CD4-positive, alpha-beta T cell treated with Interleukin-4 for 1 hour (primary cell): ENCODE measurements around the gene IRGC.
A peak's percentile ranks its signal among the peaks of the same experiment; 100 is the strongest.
"Not testable (repeated sequence)": the region's sequence is repeated elsewhere in the genome, so short reads cannot be mapped to it uniquely, and the experiment has no call there.

ENCODE experiments used
- DNase-seq, 2 donors: peaks; one replicate each; pipeline ENCODE4 v3.0.0-alpha.2; 2020 to 2022

Gene IRGC

DNA sequence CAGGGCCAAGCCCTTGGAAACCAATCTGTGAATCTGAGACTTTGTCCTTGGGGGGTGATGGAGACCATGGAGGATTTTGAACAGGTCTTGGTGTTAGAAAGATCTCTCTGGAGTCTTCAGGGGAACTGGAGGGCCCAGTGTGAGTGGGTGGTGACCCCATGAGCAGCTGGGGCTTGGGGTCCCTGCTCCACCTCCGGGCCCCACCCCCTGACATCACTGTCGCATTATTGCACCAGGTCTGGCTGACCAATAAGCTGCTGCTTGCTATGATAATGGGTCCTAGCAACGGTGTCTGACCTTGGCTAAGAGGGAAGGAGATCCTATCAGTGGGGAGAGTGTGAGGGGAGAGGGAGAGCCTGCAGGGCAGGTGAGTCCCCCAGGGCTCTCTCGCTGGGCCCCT is at the start of gene IRGC:
Gene IRGC, plus strand, starts transcription at position 301 of the 400 bp plus-strand sequence. CDS start 2,483 bp downstream, outside the sequence.
- no peak for DNase-seq

GRCh38 chr19:43667126-43667875 is 48.6 kb upstream of the IRGC start:
- no peak for DNase-seq

DNA sequence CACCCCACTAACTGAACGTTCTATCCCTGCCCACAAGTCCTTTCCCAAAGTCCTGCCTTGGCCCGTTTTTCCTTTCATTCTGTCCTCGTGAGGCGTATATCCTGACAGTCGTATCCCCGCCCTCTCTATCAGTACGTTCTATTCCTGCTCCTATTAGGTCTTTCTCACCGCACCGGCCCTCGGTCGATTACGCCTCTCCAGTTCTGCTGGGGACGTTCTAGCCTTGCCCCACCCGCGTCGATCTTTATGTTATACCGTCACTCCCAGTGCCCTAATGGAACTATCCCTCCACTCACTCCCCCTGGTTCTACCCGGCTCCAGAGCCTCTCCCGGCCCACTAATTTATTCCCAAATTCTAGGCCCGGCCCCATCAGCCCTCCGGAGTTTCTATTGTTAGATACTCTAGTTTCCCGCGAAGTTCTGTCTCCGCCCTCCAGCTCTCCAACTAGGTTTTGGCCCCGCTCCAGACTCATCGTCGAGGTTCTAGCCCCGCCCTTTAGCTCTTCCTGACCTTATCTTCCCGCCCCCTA is 47.9 kb upstream of the IRGC start:
- DNase-seq = no peak

DNA sequence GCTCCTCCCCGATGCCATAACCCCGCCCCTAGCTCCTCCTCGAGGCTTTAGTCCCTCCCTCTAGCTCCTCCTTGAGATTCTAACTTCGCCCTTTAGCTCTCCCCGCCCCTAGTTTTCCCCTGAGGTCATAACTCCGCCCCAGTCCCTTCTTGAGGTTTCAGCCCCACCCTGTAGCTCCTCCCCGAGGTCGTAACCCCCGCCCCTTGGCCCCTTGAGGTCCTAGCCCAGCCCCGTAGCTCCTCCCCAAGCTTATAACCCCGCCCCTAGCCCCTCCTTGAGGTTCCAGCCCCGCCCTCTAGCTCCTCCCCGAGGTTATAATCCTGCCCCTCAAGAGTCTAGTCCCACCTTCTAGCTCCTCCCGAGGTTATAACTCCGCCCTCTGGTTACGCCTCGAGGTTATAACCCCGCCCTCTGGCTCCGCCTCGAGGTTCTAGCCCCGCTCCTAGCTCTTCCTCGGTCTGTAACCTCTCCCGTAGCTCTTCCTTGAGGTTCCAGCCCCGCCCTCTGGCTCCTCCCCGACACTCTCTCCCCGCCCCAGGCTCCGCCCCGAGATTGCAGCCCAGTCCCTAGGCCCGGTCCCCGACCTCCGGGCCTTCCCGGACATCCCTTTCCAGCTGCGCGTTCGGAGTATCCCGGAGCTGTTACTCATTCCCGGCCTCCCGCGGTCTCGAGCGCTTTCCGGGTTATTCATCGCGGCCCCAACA is 47.3 kb upstream of the IRGC start:
- DNase-seq = peak; percentile 97 to 98

- DNase-seq = no peak
Observed at GRCh38 chr19:43672061-43672679, 43.7 kb upstream of the IRGC start.

DNA sequence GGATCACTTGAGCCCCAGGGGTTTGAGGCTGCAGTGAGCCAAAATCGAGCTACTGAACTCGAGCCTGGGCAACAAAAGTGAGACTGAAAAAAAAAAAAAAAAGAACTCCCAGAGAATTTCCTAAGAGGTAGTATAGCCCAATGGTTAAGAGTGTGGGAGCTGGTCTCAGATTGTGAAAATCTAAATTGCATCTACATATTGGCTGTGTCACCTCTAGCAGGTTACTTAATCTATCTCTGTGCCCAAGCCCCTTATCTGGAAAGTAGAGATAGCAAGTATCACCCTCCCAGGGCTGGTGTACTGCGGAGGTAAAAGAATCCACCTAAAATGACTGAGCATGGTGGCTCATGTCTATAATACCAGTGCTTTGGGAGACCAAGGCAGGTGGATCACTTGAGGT is 42.2 kb upstream of the IRGC start:
- no peak for DNase-seq

DNA sequence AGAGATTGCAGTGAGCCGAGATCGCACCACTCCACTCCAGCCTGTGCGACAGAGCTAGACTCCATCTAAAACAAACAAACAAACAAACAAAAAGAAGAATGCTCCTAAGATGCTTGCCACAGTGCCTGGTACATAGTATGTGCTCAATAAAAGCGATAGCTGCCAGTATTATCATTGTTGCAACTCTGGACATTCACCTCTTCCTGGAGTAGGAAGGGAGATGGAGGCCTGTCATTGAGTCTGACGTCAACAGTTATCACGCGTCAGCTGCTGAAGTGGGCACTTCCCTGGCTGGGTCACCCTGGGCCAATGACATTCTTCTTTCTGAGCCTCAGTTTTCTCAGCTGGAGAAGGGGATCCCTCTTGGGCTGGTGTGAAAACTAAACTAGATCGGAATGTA is 41.7 kb upstream of the IRGC start:
- DNase-seq = peak; percentile 15 to 73

GRCh38 chr19:43674596-43674995 is 41.3 kb upstream of the IRGC start:
- peak in 1 of 2 donors; percentile 36 for DNase-seq

GRCh38 chr19:43675269-43675879 is 40.5 kb upstream of the IRGC start:
- no peak for DNase-seq

- DNase-seq = no peak
Observed at GRCh38 chr19:43675906-43676305, 40.0 kb upstream of the IRGC start.

GRCh38 chr19:43678512-43679261 is 37.2 kb upstream of the IRGC start:
- no peak for DNase-seq

DNA sequence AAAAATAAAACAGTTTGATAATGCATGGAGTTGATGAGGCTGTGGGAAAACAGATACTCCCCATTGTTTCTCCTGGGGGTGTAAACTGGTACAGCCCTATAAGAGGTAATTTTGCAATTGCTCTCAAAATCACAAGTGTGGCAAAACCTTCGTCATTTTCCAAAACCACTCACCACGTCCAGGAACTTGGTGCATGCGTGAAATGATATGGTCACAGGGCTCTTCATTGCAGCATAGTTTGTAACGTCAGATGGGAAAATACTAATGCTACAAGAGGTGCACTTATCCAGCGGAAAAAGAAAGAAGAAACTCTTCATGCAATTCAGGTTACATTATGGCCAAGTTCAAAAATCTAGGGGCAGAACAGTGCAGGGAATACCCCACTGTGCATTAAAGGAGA is 34.1 kb upstream of the IRGC start:
- no peak for DNase-seq

DNA sequence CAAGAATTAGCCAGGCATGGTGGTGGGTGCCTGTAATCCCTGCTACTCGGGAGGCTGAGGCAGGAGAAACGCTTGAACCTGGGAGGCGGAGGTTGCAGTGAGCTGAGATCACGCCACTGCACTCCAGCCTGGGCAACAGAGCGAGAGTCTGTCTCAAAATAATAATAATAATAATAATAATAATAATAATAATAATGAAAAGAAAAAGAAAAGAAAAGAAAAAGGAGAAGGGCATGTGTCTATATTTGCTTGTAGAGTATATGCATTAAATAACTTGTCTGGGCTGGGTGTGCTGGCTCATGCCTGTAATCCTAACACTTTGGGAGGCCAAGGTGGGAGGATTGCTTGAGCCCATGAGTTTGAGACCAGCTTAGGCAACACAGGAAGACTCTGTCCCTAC is 33.6 kb upstream of the IRGC start:
- DNase-seq = not testable (repeated sequence)

DNA sequence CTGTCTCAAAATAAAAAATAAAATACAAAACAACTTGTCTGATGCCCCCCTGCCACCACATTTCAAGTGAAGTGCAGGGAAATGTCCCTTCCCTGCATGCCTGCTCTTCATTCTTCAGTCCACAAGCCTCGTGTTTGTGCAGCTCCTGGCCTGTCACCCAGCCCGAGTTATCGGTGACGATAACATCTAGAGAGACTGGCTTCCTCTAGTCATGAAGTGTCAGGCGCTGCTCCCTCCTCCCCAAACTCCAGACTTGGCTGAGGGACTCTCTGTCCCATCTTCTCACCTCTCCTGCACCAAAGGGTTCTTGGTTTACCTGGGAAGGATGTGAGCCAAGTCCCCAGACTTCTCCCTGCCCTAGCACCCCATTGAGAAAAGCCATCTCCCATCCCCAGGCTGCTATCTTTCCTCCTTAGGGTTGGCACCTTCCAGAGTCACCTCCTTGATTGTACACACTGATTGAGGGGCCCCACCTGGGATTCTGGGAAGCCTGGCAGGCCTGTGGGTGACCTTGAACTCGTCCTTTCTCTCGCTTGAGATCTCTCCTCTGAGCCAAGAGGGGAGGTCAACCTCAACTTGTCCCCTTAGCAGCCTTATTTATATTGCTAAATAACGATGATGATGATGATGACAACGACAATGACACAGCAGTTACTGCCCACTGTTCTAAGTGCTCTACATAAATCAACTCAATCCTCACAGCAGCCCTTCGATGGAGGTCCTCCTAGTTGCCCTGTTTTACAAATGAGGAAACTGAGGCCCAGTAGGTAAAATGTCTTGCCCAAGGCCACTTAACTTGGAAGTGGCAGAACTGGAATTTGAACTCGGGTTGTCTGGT is 32.8 kb upstream of the IRGC start:
- DNase-seq = no peak

- DNase-seq = no peak
Observed at GRCh38 chr19:43683905-43684304, 32.0 kb upstream of the IRGC start.

DNA sequence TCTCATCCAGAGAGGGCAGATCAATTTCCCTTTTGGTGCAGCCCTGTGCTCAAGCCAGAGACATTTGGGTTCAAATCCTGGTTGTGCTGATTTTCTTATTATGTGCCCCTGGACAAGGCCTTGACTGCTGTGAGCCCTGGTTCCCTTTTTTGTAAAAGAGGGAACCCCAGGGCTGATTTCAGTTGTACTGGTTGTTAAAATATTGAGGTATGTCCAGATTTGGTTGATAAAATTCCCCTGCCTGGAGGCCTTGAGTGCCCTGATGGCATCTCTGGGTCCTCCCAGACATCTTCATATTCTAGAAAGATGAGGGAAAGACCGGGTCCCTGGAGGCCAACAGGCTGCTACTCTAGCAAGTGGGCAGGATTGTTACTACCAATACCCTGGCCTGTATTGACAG is 31.6 kb upstream of the IRGC start:
- DNase-seq = no peak

GRCh38 chr19:43687660-43687997 is 28.2 kb upstream of the IRGC start:
- no peak for DNase-seq

DNA sequence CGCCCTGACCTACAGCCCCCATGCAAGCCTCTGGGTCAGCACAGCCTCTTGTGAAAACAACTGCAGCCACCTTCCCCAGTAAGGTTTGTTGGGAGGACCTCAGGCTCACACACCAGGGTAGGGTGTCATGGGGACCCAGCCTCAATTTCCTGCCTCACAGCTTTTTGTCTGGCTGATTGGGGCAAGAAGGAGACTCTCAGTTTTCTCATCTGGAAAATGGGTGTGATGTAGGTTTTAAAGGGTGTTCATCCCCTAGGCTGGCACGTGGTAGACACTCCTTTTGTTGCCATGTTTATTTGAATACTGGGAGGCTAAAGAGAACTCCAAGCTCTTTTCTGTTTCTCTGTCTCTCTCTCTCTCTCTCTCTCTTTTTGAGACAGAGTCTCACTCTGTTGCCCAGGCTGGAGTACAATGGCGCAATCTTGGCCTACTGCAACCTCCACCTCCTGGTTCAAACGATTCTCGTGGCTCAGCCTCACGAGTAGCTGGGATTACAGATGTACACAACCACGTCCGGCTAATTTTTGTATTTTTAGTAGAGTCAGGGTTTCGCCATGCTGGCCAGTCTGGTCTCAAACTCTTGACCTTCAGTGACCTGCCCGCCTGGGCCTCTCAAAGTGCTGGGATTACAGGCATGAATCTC is 27.7 kb upstream of the IRGC start:
- peak in 1 of 2 donors; percentile 33 for DNase-seq

DNA sequence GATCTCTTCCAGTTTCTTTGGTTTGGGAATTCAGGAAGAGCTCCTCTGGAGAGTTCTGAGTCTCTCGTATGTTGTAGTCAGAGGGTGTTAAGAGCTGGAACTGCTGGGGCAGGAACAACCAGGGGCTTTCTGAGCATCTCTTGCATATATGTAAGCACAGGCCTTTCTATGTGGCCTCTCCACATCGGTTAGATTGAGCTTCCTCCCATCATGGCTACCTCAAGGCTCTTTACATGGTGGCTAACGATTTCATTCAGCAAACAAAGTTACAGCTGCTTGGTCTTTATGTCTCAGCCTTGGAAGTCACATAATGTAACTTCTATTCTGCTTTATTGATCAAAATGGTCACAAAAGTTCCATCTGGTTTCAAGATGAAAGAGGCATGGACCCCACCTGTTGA is 25.4 kb upstream of the IRGC start:
- DNase-seq = no peak

- DNase-seq = no peak
Observed at GRCh38 chr19:43690890-43691289, 25.0 kb upstream of the IRGC start.

DNA sequence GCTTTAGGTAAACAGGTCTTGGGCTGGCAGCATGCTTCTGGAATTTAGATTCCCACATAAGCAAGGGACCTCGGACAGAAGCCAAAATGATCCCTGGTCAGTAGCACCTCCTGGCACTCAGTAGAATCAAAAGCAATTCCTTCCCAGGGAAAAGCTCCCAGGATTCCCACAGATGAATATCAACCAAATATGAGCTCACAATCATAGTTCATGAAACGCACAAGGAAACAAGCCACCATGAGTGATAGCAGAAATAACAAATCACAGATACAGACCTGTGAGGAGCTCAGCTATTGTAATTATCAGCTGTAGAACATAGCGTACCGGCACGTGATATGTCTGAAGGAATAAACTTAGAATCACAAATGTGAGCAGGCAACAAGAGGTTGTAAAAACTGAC is 24.1 kb upstream of the IRGC start:
- DNase-seq = no peak
